Kidney tubule cell (primary cell): ENCODE measurements around the gene ZNF74.
A peak's percentile ranks its signal among the peaks of the same experiment; 100 is the strongest.
"Not testable (repeated sequence)": the region's sequence is repeated elsewhere in the genome, so short reads cannot be mapped to it uniquely, and the experiment has no call there.

Experiments used
- DNase-seq: peaks from one replicate; pipeline ENCODE4 v3.0.0-alpha.2; 2018; ENCODE audit warnings: low spot score

ZNF74 gene

DNA sequence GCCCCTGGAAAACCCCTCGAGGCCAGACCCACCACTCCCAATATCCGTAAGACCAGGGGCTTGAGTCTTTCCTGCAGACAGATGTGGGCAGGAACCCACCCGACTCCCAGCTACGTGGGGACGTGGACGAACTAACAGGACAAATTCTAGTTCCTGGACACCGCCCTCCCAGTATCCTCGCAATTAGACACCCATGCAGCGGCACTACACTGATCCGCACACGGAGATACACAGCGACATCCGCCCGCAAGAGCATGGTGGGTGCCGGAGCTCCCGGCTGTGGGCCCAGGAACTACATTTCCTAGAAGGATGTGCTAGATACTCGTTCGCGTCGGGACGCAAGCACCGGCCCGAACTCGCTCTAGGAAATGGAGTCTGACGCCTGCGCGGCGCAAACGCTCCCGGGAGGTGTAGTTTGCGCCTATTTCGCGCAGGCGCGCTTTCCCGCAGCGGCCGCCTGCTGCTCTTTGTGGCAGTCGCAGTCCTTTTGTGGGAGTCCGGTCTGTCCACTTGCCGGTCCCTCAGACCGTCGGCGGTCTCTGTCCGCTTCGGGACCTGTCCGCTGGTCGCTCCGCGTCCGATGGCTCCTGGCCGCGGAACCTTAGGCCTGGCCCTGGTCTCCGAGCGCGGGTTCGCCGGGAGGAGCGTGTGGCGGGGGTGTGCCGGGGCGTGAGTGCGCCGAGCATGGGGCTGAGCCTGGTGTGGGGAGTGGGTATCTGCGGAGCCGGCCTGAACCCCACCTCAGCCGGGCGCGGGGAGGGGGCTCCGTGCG is at the start of gene ZNF74:
TSS of gene ZNF74 (plus strand) at position 447 of the 772 bp plus-strand sequence. CDS start 478 bp downstream, outside the sequence.
- DNase-seq: peak; percentile 91

DNA sequence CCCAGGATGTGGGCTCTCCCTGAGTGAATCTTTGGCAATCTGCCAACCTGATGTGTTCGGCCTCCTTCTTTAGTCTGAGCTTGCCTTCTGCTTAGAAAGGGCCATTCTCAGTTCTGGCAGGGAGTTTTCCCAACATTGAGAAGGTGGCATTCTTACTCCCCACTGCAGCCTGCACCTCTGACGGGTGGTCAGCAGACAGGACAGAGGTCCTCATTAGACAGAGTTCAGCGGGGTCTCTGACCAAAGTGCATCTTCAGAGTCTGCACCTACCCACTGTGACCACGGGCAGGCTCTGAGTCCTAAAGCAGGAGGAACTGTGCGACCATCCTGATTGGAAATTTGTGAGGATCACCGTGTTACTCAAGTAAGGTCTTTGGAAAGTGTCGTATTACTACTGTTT is 47.4 kb upstream of the ZNF74 start:
- not testable (repeated sequence) for DNase-seq

DNA sequence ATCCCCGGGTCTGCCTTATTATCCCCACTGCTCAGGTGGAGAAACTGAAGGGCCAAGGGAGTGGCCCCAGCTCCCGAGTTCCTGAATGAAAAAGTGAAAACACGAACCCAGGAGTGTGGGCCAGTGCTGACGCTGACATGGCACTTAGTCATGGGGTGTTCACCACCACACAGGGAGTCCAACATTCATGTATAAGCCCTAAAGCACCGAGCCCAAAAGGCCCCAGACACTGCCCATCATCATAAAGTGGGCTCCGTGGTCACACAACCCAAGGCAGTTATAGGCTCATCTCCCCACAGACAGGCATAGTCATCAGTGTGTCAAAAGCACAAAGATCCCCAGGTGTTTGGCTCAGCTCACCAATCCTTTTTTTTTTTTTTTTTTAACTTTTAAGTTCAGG is 41.4 kb upstream of the ZNF74 start:
- DNase-seq: not testable (repeated sequence)

DNA sequence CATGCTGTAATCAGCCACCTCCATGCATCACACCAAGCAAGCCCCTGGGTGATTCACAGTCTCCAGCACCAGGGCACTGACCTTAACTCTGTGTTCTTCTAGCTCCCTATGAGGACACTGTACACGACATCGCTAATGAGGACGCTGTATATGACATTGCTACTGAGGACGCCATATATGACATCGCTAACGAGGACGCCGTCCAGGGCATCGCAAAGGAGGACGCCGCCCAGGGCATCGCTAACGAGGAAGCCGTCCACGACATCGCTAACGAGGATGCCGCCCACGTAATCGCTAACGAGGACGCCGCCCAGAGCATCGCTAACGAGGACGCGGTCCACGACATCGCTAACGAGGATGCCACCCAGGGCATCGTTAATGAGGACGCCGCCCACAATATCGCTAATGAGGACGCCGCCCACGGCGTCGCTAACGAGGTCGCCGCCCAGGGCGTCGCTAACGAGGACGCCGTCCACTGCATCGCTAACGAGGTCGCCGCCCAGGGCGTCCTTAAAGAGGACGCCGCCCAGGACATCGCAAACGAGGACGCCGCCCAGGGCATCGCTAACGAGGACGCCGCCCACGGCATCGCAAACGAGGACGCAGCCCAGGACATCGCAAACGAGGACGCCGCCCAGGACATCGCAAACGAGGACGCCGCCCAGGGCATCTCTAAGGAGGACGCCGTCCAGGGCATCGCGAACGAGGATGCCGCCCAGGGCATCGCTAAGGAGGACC is 39.5 kb upstream of the ZNF74 start:
- no peak for DNase-seq

DNA sequence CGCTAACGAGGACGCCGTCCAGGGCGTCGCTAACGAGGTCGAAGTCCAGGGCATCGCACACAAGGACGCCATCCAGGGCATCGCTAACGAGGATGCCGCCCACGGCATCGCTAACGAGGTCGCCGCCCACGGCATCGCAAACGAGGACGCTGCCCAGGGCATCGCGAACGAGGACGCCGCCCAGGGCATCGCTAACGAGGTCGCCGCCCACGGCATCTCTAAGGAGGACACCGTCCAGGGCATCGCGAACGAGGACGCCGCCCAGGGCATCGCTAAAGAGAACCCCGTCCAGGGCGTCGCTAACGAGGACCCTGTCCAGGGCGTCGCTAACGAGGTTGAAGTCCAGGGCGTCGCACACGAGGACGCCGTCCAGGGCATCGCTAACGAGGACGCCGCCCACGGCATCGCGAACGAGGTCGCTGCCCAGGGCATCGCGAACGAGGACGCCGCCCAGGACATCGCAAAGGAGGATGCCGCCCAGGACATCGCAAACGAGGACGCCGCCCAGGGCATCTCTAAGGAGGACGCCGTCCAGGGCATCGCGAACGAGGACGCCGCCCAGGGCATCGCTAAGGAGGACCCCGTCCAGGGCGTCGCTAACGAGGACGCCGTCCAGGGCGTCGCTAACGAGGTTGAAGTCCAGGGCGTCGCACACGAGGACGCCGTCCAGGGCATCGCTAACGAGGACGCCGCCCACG is 37.9 kb upstream of the ZNF74 start:
- DNase-seq: not testable (repeated sequence)

DNA sequence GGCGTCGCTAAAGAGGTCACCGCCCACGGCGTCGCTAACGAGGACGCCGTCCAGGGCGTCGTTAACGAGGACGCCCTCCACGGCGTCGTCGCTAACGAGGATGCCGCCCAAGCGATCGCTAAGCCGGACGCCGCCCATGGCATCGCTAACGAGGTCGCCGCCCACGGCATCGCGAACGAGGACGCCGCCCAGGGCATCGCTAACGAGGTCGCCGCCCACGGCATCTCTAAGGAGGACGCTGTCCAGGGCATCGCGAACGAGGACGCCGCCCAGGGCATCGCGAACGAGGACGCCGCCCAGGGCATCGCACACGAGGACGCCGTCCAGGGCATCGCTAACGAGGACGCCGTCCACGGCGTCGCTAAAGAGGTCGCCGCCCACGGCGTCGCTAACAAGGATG is 37.0 kb upstream of the ZNF74 start:
- not testable (repeated sequence) for DNase-seq

DNA sequence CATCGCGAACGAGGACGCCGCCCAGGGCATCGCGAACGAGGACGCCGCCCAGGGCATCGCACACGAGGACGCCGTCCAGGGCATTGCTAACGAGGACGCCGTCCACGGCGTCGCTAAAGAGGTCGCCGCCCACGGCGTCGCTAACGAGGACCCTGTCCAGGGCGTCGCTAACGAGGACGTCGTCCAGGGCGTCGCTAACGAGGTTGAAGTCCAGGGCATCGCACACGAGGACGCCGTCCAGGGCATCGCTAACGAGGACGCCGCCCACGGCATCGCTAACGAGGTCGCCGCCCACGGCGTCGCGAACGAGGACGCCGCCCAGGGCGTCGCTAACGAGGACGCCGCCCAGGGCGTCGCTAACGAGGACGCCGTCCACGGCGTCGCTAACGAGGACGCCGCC is 36.0 kb upstream of the ZNF74 start:
- DNase-seq: not testable (repeated sequence)

DNA sequence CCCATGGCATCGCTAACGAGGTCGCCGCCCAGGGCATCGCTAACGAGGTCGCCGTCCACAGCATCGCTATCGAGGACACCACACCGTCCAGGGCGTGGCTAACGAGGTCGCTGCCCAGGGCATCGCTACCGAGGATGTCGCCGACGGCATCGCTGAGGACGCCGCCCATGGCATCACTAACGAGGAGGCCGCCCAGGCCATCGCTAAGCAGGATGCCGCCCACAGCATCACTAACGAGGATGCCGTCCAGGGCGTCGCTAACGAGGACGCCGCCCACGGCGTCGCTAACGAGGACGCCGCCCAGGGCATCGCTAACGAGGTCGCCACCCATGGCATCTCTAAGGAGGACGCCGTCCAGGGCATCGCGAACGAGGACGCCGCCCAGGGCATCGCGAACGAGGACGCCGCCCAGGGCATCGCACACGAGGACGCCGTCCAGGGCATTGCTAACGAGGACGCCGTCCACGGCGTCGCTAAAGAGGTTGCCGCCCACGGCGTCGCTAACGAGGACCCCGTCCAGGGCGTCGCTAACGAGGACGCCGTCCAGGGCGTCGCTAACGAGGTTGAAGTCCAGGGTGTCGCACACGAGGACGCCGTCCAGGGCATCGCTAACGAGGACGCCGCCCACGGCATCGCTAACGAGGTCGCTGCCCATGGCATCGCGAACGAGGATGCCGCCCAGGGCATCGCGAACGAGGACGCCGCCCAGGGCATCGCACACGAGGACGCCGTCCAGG is 35.3 kb upstream of the ZNF74 start:
- not testable (repeated sequence) for DNase-seq

DNA sequence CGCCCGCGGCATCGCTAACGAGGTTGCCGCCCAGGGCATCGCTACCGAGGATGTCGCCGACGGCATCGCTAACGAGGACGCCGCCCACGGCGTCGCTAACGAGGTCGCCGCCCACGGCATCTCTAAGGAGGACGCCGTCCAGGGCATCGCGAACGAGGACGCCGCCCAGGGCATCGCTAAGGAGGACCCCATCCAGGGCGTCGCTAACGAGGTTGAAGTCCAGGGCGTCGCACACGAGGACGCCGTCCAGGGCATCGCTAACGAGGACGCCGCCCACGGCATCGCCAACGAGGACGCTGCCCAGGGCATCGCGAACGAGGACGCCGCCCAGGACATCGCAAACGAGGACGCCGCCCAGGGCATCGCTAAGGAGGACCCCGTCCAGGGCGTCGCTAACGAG is 33.7 kb upstream of the ZNF74 start:
- DNase-seq: not testable (repeated sequence)

DNA sequence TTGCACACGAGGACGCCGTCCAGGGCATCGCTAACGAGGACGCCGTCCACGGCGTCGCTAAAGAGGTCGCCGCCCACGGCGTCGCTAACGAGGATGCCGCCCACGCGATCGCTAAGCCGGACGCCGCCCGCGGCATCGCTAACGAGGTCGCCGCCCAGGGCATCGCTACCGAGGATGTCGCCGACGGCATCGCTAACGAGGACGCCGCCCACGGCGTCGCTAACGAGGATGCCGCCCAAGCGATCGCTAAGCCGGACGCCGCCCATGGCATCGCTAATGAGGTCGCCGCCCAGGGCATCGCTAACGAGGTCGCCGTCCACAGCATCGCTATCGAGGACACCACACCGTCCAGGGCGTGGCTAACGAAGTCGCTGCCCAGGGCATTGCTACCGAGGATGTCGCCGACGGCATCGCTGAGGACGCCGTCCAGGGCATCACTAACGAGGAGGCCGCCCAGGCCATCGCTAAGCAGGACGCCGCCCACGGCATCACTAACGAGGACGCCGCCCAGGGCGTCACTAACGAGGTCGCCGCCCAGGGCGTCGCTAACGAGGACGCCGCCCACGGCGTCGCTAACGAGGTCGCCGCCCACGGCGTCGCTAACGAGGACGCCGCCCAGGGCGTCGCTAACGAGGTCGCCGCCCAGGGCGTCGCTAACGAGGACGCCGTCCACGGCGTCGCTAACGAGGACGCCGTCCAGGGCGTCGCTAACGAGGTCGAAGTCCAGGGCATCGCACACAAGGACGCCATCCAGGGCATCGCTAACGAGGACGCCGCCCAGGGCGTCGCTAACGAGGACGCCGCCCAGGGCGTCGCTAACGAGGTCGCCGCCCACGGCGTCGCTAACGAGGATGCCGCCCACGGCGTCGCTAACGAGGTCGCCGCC is 32.8 kb upstream of the ZNF74 start:
- DNase-seq: not testable (repeated sequence)

DNA sequence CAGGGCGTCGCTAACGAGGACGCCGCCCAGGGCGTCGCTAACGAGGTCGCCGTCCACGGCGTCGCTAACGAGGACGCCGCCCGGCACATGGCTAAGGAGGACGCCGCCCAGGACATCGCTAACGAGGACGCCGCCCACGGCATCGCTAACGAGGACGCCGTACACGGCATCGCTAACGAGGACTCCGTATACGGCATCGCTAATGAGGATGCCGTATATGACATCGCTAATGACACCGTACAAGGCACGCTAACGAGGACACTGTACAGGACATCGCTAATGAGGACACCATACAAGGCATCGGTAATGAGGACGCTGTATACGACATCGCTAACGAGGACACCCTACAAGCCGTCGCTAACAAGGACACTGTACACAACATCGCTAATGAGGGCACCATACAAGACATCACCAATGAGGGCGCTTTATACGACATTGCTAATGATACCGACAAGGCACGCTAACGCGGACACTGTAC is 32.2 kb upstream of the ZNF74 start:
- DNase-seq: not testable (repeated sequence)

DNA sequence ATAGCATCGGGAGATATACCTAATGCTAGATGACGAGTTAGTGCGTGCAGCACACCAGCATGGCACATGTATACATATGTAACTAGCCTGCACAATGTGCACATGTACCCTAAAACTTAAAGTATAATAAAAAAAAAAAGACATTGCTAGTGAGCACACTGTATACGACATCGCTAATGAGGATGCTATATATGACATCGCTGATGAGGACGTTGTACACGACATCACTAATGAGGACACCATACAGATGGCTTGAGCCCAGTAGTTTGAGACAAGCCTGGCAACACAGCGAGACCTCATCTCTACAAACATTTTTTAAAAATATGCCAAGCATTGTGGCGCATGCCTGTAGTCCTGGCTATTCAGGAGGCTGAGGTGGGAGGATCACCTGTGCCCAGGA is 31.5 kb upstream of the ZNF74 start:
- not testable (repeated sequence) for DNase-seq

DNA sequence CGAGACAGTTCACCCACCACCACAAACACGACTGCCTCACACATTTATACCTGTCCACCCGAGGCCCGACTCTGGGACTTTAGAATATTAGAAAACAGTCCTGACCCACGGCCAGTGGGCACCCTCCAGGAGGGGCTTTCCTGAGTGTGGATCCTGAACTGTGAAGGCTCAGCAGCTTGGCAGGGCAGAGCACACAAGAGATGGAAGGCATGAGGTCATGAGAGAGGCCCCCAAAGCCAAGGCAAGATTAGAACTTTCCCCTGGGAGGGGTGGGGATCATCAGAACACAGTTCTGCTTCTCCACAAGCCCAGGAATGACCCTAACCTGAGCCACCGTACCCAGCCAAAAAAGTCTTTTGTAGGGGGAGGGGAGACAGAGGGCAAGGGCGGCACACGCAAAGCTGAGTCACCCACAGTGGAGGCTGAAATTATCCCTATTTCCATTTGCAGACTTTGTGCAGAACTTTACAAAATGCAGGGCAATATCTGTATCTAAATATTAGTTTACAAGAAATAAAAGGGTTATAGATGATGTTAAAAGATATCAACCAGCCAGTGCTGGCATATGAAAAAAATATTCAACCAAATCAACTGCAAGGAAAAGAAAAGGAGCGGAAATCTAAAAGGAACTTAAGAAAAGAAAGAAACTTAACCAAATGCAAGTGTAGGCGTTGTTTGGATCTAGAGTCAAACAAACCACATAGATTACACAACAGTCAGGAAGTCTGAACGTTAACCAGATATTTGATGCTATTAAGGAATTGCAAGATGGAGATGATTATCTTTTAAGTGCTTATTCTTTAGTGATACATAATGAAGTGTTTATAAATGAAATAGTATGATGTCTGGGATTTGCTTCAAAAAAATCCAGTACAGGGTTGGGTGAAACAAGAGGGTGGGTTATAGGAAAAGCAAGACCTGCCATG is 29.4 kb upstream of the ZNF74 start:
- DNase-seq: not testable (repeated sequence)

DNA sequence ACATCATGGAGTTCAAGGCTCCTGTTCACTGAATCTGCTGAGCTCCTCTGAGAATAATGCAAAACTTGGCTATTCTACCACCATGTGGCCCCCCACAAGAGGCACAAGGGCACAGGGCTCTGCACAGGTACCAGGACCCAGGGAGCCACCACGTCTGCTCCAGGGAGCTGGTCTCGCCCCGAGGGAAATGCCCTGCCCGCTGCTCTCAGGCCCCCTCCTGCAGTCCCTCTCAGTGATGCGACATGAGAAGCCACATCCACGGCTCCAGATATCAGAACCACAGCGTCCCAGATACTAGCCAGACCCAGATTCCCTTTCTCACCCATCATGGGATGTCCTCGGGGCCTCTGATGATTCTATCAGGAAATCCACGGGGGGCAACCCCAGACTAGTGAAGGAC is 27.1 kb upstream of the ZNF74 start:
- not testable (repeated sequence) for DNase-seq

DNA sequence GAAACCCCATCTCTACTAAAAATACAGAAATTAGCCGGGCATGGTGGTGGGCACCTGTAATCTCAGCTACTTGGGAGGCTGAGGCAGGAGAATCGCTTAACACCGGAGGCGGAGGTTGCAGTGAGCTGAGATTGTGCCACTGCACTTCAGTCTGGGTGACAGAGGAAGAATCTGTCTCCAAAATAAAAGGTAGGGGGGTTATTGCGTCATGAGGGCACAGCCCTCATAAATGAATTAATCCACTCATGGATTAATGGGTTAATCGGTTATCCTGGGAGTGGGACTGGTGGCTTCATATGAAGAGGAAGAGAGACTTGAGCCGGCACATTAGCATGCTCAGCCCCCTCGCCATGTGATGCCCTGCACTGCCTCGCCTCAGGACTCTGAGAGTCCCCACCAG is 25.1 kb upstream of the ZNF74 start:
- not testable (repeated sequence) for DNase-seq

DNA sequence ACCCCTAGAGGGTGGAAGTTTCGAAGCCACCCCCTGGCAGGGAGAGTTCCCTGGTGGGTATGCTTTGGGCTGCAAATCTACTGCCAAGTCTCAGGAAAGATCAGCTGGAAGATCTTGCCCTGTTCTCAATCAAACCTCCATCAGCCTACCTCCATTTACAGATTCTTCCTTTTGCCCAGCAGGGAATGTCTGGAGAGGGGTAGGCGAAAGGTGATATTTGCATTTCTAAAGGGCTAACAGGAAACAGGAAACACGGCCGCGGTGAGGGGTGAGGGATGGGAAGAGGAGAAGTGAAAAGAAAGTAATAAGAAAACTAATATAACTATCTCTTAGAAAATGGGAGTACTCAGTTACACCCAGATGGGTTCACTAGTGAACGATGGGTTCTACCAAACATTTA is 22.3 kb upstream of the ZNF74 start:
- not testable (repeated sequence) for DNase-seq

DNA sequence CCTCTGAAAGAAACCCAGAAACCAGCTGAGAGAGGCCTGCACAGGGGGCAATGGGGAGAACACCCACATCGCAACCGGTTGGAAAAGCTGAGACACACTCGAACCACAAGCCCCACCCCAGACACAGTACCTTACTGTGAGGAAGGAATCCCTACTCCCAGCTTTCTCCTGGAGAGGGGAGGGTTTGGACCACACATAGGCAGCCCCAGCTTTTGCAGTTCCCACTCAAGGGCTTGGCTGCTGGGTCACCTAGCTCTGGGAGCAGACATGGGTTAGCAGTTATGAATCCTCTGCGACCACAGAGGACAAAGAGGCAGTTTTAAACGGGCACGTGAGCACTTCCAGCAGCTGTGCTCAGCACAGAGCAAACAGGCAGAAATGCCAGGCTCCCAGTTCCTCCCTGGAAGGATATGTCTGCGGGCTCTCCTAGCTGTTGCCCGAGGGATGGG is 21.5 kb upstream of the ZNF74 start:
- DNase-seq: not testable (repeated sequence)

DNA sequence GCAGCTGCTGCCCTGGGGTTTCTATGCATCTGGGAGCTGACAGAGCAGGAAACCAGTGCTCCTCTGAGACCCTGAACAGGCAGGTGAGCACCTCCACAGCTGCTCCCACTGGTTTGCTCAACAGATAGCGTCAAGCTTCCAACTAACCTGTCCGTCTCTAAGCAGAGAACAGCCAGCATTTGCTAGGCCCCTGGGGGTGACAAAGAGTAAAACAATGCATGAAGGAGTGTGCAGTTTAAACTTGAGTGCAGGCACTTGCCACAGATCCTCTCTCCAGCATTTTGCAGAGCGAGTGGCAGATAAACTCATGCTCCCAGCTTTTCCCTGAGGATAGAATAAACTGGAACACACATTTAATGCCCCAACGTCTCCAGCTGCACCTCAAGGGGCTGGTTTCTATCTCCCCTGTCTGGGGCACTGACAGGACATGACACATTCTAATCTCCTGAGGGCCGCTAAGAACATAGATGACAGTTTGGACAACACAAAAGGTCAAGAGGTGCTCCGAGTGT is 20.7 kb upstream of the ZNF74 start:
- not testable (repeated sequence) for DNase-seq

DNA sequence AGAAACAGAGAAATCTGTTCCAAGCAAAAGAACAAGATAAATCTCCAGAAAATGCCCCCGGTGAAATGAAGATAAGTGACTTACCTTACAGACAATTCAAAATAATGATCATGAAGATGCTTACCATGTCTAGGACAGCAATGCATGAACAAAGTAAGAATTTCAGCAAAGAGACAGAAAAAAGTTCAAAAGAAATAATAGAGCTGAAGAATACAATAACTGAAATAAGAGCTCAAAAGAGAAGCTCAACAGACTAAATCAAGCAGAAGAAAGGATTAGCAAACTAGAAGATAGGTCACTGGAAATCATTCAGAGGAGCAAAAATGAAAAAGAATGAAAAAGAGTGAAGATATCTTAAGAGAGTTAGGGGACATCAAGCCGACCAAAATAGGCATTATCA is 19.8 kb upstream of the ZNF74 start:
- not testable (repeated sequence) for DNase-seq
